ENCODE data around the gene SMARCC2.

SMARCC2 gene

GRCh38 chr12:56189099-56189917 is at the start of gene SMARCC2:
TSS of gene SMARCC2 (minus strand) at chr12:56189483. CDS start at chr12:56189461, 22 bp downstream.
- TF ChIP-seq, protein P1, sequence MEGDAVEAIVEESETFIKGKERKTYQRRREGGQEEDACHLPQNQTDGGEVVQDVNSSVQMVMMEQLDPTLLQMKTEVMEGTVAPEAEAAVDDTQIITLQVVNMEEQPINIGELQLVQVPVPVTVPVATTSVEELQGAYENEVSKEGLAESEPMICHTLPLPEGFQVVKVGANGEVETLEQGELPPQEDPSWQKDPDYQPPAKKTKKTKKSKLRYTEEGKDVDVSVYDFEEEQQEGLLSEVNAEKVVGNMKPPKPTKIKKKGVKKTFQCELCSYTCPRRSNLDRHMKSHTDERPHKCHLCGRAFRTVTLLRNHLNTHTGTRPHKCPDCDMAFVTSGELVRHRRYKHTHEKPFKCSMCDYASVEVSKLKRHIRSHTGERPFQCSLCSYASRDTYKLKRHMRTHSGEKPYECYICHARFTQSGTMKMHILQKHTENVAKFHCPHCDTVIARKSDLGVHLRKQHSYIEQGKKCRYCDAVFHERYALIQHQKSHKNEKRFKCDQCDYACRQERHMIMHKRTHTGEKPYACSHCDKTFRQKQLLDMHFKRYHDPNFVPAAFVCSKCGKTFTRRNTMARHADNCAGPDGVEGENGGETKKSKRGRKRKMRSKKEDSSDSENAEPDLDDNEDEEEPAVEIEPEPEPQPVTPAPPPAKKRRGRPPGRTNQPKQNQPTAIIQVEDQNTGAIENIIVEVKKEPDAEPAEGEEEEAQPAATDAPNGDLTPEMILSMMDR (IDR thresholded peaks at IDR 0.05): peak; percentile 99

GRCh38 chr12:56237552-56237951 is 48.3 kb upstream of the SMARCC2 start:
- TF ChIP-seq, protein P1 (IDR thresholded peaks at IDR 0.05): no peak

DNA sequence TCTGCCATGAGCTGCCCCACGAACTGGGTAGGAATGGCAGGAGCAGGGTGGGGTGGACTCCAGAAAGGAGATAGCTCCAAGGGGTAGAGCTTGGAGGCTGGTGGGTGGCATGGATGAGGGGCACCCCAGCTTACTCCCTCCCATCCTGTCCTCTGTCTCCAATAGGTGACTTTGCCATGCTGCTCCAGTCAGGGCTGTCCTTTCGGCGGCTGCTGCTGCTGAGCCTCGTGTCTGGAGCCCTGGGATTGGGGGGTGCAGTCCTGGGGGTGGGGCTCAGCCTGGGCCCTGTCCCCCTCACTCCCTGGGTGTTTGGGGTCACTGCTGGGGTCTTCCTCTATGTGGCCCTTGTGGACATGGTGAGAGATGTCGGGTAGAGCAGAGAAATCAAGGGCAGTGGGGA is 47.7 kb upstream of the SMARCC2 start:
- TF ChIP-seq, protein P1 (IDR thresholded peaks at IDR 0.05): no peak

DNA sequence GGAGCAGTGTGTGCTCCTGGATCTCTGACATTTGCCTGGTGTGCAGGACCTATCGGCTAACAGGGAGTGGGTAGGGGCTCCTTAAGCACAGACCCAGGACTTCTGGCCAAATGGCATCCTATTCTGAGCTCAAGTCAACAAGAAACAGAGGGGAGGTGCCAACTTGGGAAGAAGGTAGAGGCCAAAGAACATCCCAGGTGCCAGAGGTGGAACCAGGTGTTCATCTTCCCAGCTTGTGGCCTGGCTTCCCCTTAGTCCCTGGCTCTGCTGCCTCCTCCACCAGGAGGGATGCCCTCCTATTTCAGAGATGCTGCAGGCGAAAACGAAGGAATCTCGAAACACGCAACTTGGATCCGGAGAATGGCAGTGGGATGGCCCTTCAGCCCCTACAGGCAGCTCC is 46.8 kb upstream of the SMARCC2 start:
- TF ChIP-seq, protein P1 (IDR thresholded peaks at IDR 0.05): no peak

DNA sequence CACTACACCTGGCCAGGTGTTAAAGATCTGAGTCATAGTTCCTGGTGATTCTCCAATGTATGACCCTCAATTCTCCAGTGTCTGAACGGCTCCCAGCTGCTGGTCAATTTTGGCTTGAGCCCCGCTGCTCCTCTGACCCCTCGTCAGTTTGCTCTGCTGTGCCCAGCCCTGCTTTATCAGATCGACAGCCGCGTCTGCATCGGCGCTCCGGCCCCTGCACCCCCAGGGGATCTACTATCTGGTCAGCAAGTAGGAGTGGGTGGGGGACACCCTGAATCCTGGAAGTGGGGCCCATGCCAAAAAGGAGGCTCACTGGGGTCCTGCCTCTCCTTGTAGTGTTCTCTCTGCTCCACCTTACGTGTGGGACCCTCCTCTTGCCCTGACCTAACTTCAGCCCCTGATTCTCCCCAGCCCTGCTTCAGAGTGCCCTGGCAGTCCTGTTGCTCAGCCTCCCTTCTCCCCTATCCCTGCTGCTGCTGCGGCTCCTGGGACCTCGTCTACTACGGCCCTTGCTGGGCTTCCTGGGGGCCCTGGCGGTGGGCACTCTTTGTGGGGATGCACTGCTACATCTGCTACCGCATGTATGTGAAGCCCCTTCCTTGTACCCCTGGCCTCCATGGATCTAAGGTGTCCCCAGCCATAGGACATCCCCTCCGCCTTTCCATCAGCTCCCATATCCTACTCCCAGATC is 45.6 kb upstream of the SMARCC2 start:
- TF ChIP-seq, protein P1 (IDR thresholded peaks at IDR 0.05): no peak

GRCh38 chr12:56231184-56231582 is 41.9 kb upstream of the SMARCC2 start:
- TF ChIP-seq, protein P1 (IDR thresholded peaks at IDR 0.05): no peak

DNA sequence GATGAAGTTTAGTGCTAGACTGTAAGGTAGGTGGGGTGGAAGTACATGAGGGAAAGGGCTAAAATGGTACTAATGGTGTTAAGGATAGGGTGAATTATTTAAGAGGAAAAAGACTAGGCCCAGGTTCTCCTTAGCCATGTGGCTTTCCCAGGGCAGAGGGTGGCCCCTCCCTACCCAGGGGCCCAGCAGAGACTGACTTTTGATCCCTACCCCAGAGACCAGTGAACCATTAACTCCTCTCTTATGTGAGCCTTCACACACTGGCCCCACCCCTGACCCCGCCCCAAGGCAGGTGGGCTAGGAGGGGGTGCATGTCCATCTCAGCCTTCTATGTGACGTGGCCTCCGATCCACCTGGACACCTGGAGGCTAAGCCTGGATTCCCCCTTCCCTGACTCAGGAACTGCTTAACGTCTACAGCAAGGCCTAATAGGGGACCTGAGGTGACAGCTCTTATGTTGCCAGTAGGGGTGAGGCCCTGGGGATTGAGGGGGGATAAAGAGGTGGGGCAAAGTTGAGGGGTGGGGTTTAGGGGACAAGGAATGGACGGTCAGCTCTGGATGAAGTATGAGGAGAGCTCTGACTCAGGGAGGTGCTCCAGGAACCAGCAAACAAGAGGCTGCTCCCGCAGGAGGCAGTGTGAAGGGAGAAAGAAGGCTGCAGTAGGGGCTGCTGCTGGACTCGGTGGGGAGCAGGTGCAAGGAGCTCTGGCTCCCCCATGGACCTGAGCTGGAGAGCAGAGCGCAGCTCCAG is 41.3 kb upstream of the SMARCC2 start:
- TF ChIP-seq, protein P1 (IDR thresholded peaks at IDR 0.05): no peak
